Measurements from ENCODE around the gene SHISAL2A.
A peak's percentile ranks its signal among the peaks of the same experiment; 100 is the strongest.

Gene SHISAL2A

GRCh38 chr1:52632732-52633290 is at the start of gene SHISAL2A:
TSS of gene SHISAL2A (plus strand) at chr1:52633168. CDS start at chr1:52633494, 326 bp downstream.
- peak in 3 of 4 experiments; percentile 38 to 68 (median 48) for DNase-seq

DNA sequence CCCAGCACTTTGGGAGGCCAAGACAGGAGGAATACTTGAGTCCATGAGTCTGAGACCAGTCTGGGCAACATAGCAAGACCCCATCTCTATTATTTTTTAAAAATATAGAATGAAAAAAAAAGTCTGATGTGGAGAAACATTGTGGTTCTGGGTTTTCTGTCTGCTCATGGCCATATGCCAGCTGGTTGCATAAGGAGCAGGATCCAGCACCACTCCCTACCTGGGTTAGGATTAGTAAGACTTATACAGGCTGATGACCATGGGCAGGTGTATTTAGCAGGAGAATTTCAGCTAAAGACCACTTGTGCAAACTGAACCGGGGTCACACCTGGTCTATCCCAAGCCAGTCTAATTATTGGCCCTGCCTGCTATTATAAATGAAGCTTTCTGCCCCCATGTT is 47.5 kb upstream of the SHISAL2A start:
- no peak for DNase-seq

DNA sequence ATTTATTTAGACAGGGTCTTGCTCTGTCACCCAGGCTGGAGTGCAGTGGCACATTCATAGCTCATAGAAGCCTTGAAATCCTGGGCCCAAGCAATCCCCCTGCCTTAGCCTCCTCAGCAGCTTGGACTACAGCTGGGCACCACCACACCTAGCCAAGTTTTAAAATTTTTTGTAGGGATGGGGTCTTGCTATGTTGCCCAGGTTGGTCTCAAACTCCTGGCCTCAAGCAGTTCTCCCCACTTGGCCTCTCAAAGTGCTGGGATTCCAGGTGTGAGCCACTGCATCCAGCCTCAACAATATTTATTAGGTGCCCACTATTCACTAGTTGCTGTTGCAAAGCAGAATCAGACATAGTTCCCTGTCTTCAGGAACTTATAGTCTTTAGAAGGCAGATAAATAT is 44.9 kb upstream of the SHISAL2A start:
- no peak for DNase-seq

DNA sequence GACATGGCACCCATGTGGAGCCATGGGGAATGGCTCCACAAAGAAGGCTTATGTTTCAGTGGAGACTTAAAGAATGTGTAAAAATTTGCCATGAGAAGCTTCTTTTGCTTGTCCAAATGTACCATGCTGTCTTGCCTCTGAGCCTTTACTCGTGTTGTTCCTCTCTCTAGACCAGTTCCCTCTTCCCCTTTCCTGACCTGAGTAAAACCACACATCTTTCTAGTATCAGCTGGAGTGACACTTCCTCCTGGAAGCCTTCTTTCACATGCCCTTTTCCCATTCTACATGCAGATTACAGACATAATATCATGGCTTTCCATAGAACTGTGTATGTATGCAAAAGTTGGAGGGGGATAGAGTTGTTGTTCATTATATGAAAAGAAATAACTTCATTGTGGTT is 44.4 kb upstream of the SHISAL2A start:
- no peak for DNase-seq

DNA sequence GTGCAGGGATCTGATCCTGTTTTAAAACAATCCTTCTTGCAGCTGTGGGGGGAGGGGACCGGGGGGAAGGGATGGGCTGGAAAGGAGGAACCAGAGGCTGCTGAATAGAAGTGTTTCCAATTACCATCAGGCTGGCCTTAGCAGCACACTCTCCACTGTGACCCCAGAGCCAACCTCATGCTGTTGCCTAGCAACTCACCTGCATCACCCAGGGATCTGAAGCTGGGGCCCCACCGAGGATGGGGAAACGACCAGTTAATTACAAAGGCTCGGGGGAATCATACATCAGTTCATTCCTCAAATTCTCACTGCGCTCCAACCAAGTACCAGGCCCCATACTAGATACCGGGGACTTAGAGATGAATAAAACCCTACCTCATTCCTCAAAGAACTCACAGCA is 42.7 kb upstream of the SHISAL2A start:
- DNase-seq = no peak

DNA sequence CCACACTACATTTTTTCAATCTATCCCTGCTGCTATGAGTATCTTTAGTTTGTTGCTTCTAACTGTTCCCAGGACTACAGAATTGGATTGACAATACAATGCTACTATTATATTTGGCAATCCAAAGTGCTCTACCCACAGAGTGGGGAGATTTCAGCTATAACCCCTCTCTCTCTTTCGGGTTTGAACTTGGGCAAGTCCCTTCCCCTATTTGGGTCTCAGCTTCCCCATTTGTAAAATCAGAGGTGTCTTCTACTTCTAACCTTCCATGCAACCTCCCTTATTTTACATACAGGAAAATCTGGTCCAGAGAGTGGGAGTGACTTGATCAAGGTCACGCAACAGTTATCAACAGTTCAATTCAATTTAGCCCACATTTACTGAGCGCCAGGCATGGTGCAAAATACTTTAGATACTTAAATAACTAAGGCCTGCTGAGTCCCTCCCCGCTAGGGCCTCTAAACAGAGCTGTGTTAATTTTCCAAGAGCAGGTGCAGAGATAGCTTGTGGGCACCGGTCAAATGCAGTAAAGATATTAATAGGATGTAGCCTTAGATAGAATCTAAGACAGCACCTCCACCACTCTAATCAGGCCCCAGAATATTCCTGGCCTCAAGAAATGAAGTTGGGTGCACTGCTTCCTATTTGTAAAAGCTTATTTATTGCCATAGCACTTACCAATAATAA is 40.2 kb upstream of the SHISAL2A start:
- DNase-seq = no peak

DNA sequence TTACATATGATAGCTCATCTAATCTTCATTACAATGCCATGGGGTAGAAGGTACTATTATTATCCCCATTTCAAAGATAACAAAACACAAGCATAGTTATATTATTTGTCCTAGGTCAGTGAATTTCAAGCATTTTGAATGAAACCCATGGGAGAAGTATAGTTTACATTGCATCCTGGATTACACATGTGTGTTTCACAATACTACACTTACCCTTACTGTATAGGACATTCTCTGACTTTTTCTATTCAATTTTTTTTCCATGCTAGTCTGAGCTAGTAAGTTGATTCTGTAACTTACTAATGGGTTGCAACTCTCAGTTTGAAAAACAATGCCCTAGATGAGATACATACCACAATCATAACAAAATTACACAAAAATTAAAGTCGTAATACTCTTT is 39.5 kb upstream of the SHISAL2A start:
- no peak for DNase-seq

- DNase-seq = no peak
These were observed 37.9 kb upstream of the SHISAL2A start for GRCh38 chr1:52595061-52595460.

- no peak for DNase-seq
These were observed 35.1 kb upstream of the SHISAL2A start for GRCh38 chr1:52597912-52598311.

- no peak for DNase-seq
These were observed 34.2 kb upstream of the SHISAL2A start for GRCh38 chr1:52598729-52599128.

DNA sequence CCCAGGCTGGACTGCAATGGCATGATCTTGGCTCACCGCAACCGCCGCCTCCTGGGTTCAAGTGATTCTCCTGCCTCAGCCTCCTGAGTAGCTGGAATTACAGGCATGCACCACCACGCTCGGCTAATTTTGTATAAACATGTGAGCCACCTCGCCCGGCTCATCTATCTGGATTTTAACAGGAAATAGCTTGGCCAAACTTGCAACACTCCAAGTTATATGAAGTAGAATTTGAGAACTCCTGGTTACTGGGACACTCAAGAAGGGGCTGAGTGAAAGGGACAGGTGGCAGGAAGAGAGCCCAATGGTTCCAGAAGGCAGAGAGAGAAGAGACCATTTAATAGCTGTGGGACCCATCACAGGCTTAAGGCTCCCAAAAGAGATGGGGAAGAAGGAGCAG is 33.7 kb upstream of the SHISAL2A start:
- no peak for DNase-seq

DNA sequence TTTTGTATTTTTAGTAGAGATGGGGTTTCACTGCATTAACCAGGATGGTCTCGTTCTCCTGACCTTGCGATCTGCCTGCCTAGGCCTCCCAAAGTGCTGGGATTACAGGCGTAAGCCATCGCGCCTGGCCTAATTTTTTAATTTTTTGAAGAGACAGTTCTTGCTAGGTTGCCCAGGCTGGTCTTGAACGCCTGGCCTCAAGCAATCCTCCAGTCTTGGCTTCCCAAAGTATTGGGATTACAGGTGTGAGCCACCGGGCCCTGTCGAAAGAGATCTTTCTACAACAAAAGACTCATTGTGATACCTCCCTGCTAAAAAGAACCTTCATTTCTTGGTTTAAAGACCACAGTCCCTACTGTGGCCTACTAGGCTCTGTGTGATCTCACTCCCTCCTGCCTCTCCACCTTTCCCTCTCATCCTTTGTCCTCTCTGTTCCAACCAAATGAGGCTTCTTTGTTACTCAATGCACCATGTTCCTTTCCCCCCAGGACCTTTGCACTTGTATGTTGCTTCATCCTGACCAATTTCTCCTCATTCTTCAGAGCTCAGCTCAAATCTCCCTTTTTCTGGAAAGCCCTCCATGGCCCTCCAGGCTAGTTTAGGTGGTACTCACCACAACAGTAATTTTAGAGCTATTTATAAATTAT is 32.3 kb upstream of the SHISAL2A start:
- no peak for DNase-seq

DNA sequence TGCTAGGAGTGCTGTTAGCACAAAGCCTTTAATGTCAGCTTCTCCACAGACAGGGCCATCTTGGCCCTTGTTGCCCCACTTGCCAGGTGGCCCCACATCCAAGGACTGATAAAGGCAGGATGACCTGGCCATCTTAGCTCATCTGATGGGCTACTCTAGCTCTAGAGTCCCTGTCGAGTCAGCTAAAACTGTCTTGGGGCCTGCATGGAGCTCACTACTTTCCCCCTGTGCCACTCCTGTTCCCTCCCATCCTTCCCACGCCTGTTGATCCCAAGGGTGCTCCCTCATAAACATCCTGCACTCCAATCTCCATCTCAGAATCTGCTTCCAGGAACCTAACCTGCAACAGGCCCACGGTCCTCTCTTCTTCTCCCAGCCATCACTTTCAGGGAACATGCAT is 31.4 kb upstream of the SHISAL2A start:
- DNase-seq = no peak

DNA sequence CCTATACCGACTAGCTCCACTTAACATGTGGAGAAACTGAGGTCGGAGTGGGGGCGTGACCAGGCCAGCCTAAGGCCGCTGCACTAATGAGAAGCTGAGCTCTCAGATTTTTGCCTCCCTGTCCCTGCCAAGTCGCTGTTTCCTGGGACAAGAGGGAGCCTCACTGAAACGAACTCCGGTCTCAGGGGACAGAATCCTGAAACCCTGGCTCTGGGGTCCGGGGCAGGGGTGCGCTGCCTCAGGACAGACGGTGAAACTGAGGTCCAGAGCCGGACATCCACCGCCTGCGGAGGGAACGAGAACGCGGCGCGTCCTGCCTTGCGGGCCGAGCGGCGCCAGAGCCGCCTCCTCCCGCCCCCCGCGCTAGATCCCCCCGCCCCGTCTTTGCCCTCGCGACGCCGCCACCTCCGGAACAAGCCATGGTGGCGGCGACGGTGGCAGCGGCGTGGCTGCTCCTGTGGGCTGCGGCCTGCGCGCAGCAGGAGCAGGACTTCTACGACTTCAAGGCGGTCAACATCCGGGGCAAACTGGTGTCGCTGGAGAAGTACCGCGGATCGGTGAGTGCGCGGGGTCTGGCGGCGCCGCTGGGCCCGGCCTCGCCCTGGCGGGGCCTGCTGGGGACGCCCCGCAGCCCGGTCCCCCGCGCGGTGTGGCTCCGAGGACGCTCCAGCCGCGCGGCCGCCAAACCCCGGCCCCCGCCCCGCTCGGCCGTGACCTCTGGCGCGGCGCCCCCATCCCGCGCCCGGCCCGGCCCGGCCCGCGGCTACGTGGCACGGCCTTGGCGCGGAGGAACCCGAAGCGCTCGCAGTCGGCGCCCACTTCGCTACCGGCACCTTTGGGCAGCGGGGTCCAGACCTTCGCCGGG is 30.7 kb upstream of the SHISAL2A start, which contains the start of gene GPX7:
Gene GPX7 (plus strand): TSS at position 381 of the 865 bp plus-strand sequence. CDS start 39 bp downstream, at position 420.
- peak; percentile 13 to 64 (median 34) for DNase-seq

- DNase-seq = no peak
These were observed 29.9 kb upstream of the SHISAL2A start for GRCh38 chr1:52602856-52603600.

GRCh38 chr1:52603630-52604029 is 29.3 kb upstream of the SHISAL2A start:
- no peak for DNase-seq

DNA sequence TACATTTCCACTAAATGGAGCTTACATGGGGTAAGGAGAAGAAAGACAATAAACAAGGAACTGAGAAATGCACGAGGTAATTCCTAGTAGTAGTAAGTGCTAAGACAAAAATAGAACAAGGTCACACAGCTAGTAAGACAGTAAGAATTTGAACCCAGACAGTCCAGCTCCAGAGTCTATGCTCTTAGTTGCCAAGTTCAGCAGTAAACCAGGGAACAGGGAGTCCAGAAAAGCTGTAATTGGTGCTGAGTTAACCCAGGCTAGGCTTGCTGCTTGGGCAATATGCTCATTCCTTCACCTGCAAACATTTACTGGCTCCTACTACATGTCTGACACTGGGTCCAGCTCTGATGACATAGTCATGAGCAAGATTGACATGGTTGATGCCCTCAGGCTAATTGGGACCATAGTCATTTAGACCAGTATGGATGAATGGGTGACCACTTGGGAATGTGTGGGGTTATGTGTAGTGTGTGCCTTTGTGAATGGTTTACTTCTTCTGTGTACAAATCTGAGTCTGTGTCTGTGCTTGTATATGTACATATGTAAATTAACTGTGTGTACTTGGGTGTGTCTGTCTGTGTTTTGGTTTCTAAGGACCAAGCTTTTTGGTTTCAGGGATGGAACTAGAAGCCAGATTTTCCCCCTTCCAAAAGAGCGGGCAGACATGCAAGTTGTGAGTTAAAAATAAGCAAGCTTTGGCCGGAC is 28.8 kb upstream of the SHISAL2A start:
- no peak for DNase-seq

GRCh38 chr1:52613636-52614373 is 19.2 kb upstream of the SHISAL2A start:
- DNase-seq = no peak

DNA sequence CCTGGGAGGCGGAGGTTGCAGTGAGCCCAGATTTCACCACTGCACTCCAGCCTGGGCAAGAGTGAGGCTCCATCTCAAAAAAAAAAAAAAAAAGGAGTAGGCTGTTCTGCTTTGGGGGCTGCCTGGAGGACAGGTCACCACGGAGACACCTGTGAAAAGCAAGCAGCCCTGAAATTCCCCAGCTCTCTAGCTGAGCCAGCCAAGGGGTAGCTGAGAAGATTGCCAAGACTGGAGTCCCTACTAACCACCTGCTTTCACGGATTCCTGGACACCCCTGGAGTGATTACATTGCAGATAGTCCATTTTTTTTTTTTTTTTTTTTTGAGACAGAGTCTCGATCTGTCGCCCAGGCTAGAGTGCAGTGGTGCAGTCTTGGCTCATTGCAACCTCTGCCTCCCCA is 18.3 kb upstream of the SHISAL2A start:
- no peak for DNase-seq

DNA sequence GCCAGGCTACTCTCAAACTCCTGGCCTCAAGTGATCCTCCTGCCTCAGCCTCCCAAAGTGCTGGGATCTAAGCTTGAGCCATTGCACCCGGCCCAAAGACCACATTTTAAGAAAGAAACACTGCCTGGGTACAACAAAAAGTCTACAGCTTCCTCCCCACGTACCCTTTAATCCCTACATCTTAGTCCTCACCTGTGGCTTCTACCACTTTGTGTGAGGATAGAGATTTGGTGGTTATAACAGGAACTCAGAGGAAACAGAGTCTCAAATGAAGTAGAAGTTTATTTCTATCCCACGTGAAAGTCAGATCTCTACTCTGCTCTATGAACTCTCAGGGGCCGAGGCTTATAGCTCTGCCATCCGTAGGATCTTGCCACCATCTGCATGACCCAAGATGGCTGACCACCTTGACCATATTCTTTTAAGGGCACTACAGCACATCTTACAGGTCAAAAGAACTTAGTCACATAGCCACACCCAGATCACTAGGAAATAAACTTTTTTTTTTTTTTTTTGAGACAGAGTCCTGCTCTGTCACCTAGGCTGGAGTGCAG is 17.4 kb upstream of the SHISAL2A start:
- no peak for DNase-seq

- DNase-seq = no peak
These were observed 11.0 kb upstream of the SHISAL2A start for GRCh38 chr1:52621950-52622349.
